ENCODE measurements around the gene OR4A15.

The OR4A15 gene

DNA sequence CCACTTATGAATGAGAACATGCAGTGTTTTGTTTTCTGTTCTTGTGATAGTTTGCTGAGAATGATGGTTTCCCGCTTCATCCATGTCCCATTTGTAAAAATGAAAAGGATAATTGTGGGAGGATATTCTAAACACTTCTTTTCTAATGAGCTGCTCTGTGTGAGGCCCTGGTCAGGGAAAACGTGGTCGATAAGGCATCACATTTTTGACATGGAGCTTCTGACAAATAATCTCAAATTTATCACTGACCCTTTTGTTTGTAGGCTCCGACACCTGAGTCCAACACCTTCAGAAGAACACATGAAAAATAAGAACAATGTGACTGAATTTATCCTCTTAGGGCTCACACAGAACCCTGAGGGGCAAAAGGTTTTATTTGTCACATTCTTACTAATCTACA is at the start of gene OR4A15:
TSS of gene OR4A15 (plus strand) at position 301 of the 400 bp plus-strand sequence. CDS start at position 301, 0 bp downstream.
- DNase-seq (ENCODE audit: low spot score) = no peak

DNA sequence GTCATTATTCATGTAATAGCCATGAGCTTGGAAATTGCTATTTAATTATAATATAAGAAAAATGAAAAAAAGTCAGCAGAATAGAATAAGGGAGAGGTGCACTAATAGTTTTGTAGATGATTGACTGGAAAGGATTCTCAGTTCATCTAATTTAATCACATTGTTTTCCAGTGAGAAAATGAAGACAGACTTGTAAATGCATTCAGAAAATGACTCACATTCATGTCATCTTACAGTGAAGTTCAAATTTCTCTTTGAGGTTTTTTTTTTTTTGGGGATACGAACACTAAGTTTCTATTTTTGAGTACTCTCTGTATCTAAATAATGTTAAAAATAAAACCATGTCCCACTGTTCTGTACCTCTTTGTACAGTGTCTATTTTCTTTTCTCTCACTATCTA is 43.3 kb upstream of the OR4A15 start:
- DNase-seq (ENCODE audit: low spot score) = no peak

DNA sequence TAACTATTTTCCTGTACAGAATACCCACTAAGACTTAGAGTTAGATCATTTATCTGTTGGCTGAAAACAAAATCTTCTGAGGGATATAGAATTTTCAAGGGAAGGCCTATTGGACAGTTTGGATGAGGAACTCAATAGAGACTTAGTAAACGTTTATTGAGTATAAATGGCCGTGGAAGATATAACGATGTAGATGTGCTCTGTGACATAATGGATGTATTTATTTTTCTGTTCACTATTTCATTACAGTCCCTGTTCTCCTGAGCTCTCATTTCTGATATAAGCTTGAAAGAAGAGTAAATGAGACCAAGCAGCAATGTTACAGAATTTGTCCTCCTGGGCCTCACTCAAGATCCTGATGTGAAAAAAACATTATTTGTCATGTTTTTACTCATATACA is 24.9 kb upstream of the OR4A15 start, which contains the start of gene OR4A16:
TSS of gene OR4A16 (plus strand) at position 301 of the 400 bp plus-strand sequence. CDS start at position 301, 0 bp downstream.
- DNase-seq (ENCODE audit: low spot score) = no peak

DNA sequence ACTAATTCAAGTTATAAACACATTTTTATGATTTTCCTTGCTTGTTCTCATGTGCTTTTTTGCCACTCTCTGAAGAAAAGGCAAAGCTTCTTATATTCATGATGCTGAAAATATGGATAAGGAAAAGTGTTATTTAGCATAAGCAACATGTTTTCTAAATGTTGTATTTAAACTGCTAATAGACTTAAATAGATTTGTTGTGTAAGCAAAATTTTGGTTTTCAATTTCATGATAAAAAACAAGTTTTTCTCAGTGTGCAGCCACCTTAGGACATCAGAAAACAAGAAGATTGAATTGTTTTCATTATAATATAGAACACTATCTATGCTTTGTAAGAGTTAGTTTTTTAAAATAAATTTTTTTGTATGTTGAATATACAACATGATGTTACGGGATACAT is 22.5 kb upstream of the OR4A15 start:
- no peak for DNase-seq (ENCODE audit: low spot score)

DNA sequence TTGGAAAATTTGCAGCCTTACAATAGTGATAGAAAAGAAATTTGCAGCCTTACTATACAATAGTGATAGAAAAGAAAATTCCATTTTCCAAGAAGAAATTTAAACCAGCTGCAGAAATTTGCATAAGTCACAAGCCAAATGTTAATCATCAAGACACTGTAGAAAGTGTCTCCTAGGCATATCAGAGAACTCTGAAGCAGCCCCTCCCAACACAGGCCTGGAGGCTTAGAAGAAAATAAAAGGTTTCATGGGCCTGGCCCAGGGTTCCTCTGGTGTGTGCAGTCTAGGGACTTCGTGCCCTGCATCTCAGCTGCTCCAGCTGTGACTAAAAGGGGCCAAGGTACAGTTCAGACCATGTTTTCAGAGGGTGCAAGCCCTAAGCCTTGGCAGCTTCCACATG is 18.7 kb upstream of the OR4A15 start:
- DNase-seq (ENCODE audit: low spot score) = no peak

DNA sequence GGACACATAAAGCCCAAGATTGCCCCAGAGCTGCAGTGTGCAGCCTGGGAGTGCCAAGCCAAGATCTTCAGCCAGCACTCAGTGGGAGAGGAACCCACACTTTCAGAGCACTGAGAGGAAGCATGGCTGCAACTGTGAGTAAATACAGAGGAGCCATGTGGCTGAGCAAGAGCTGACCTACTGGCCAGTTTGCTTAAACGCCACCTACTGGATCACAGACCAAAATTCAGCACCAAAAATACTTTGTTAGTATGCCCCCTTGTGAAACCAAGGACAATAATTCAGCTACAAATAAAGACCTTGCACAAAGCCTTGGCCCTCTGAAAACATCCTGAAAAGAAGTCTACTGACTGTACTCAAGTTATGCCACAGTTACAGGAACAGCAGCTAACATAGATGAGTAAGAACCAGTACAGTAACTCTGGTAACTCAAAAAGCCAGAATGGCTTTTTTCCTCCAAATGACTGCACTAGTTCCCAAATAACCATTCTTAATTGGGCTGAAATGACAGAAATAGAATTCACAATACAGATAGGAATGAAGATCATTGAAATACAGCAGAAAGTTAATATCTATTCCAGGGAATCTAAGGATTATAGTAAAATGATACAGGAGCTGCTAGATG is 10.1 kb upstream of the OR4A15 start:
- no peak for DNase-seq (ENCODE audit: low spot score)

DNA sequence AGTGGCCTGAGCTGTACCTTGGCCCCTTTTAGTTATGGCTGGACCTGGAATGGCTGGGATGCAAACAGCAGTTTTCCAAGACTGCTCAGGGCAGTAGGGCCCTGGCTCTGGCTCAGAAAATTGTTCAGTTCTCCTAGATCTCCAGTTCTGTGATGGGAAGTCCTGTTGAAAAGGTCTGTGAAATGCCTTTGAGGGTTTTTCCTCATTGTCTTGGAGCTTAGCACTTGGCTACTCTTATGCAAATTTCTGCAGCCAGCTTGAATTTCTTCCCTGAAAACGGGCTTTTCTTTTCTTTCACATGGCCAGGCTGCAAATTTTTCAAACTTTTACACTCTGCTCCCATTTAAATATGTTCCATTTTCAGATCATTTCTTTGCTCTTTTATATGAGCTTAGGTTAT is 33.2 kb downstream of the OR4A15 start:
- no peak for DNase-seq (ENCODE audit: low spot score)

All from AG08396 (cell line).